ENCODE data around the gene AMBRA1.

Gene AMBRA1

DNA sequence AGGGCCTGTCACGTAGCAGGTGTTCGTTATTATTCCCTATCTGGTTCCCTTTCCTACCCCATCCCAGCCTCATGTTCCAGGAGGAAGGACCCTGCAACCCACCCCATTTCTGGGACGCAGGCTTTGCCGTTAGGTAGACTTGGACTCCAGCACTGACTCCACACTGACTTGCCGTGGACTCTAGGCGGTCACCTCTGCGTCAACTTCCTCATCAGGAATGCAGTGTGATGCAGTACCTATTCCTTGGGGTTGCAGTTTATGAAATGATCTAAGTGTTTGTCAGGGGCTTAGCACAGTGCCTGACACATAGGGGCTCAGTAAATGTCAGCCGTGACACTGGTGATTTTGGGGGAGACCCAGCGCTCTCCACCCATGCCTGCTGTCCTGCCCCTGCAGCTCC is 229.8 kb downstream of the AMBRA1 start:
- TF ChIP-seq CEBPB (IDR thresholded peaks at IDR 0.05) (no peak), EP300 (IDR thresholded peaks at IDR 0.05; ENCODE audit: borderline replicate concordance) (no peak), CREB1 (IDR thresholded peaks at IDR 0.05; ENCODE audit: low read depth) (no peak), EGR1 (IDR thresholded peaks at IDR 0.05) (no peak)
- TF ChIP-seq, protein P1, sequence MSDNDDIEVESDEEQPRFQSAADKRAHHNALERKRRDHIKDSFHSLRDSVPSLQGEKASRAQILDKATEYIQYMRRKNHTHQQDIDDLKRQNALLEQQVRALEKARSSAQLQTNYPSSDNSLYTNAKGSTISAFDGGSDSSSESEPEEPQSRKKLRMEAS (IDR thresholded peaks at IDR 0.05): no peak

DNA sequence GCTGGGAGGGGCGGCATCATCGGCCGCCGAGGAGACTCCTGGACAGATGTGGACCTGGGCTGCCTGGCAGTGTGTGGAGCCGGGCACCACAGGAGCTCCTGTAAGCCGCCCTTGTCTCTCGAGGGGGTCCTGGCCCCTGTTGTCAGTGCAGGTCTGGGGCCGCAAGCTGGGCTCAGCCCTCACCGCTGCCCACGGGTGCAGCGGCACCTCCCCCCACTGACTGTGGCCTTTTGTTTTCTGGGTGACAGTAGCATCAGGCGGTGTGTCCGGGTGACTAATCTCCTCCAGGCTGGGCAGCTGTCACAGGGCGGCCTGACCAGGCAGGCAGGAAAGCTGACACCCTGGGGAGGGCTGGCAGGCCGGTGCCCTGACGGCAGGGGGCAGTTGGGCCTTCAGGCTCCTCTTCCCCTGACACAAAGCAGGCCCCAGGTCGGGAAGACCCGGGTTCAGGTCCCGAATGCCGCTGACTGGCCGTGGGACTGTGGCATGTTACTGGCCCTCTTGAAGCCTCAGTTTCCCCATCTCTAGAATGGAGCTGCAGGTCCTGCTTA is 230.3 kb downstream of the AMBRA1 start:
- TF ChIP-seq NFIC (IDR thresholded peaks at IDR 0.05) (peak; percentile 57), ZBTB7A (IDR thresholded peaks at IDR 0.05; ENCODE audit: low read depth) (no peak), TEAD4 (IDR thresholded peaks at IDR 0.05) (peak; percentile 19; the same call in 1 of the 2 replicates), EGR1 (IDR thresholded peaks at IDR 0.05) (no peak), TCF12 (IDR thresholded peaks at IDR 0.05; ENCODE audit: low read depth) (peak; percentile 82), EP300 (IDR thresholded peaks at IDR 0.05; ENCODE audit: borderline replicate concordance) (peak; percentile 49; the same call in 1 of the 2 replicates), RAD21 (IDR thresholded peaks at IDR 0.05; ENCODE audit: low read depth) (peak; percentile 5; the same call in 1 of the 2 replicates)
- TF ChIP-seq, protein P1 (IDR thresholded peaks at IDR 0.05): peak; percentile 59; the same call in 1 of the 2 replicates
- TF ChIP-seq, protein P2, sequence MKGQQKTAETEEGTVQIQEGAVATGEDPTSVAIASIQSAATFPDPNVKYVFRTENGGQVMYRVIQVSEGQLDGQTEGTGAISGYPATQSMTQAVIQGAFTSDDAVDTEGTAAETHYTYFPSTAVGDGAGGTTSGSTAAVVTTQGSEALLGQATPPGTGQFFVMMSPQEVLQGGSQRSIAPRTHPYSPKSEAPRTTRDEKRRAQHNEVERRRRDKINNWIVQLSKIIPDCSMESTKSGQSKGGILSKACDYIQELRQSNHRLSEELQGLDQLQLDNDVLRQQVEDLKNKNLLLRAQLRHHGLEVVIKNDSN (IDR thresholded peaks at IDR 0.05): 0 out of 2 replicates have a peak, but pooled peaks have one; percentile 28

DNA sequence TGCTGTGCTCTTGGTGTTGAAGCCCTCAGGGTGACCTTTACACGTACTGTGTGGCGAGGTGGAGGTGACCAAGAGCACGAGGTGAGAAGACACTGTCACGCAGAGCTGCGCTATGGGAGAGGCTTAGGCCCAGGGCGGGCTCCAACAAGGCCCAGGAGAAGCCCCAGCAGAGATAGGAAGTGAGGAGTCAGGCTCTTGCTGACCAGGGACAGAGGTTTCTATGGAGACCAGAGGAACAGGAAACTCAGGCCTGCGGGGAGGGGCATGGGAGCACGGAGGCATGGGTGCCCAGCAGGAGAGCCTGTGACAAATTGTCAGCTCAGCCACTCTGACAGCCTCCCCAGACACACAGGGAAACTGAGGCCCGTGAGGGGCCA is 230.8 kb downstream of the AMBRA1 start:
- TF ChIP-seq RAD21 (IDR thresholded peaks at IDR 0.05; ENCODE audit: low read depth) (no peak), FOXM1 (IDR thresholded peaks at IDR 0.05; ENCODE audit: borderline replicate concordance, low read depth) (no peak), CREB1 (IDR thresholded peaks at IDR 0.05; ENCODE audit: low read depth) (no peak), EGR1 (IDR thresholded peaks at IDR 0.05) (no peak)
- TF ChIP-seq, protein P2 (IDR thresholded peaks at IDR 0.05): no peak
- TF ChIP-seq, protein P3, sequence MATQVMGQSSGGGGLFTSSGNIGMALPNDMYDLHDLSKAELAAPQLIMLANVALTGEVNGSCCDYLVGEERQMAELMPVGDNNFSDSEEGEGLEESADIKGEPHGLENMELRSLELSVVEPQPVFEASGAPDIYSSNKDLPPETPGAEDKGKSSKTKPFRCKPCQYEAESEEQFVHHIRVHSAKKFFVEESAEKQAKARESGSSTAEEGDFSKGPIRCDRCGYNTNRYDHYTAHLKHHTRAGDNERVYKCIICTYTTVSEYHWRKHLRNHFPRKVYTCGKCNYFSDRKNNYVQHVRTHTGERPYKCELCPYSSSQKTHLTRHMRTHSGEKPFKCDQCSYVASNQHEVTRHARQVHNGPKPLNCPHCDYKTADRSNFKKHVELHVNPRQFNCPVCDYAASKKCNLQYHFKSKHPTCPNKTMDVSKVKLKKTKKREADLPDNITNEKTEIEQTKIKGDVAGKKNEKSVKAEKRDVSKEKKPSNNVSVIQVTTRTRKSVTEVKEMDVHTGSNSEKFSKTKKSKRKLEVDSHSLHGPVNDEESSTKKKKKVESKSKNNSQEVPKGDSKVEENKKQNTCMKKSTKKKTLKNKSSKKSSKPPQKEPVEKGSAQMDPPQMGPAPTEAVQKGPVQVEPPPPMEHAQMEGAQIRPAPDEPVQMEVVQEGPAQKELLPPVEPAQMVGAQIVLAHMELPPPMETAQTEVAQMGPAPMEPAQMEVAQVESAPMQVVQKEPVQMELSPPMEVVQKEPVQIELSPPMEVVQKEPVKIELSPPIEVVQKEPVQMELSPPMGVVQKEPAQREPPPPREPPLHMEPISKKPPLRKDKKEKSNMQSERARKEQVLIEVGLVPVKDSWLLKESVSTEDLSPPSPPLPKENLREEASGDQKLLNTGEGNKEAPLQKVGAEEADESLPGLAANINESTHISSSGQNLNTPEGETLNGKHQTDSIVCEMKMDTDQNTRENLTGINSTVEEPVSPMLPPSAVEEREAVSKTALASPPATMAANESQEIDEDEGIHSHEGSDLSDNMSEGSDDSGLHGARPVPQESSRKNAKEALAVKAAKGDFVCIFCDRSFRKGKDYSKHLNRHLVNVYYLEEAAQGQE (IDR thresholded peaks at IDR 0.05; ENCODE audit: low read depth): no peak

DNA sequence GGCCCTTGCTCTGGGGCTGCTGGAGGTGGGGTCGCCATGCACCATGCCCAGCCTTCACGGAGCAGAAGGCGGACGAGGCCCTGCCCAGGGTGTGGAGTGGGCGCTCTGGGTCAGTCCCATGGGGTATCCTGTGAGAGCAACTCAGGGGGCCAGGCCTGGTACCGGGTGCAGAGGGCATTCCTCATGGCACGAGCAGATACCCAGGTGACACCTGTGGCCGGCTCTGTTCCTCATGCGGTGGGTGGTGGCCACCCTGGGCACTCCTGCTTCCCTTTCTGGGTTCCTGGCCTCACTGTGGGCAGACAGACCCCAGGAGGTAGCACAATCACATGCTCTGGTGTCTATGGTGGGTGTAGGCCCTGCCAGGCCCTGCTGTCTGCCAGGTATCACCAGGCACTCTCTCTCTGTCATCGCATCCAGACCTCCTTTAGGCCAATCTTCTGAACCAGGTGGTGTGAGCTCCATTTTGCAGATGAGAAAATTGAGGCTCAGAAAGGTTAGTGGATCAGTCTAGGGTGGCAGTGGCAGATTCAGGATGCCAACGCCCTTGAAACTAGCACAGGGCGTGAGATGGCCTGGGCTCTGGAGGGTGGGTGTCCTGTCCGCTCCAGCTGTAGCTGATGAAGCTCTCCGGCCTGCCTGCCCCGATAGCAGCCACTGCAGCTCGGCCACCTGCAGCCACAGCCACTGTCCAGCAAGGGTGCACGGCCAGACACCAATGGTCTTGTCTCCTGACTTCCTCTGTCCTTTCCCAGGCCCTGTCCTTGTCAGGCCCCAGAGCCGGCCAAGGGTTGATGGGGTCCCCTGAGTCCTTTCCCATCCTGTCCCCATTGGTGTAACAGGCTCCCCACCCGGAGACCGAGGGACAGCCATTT is 231.4 kb downstream of the AMBRA1 start:
- no peak for TF ChIP-seq TAF1 (IDR thresholded peaks at IDR 0.05; ENCODE audit: low read depth)
- no peak for TF ChIP-seq YY1 (IDR thresholded peaks at IDR 0.05; ENCODE audit: low read depth)
- TF ChIP-seq RAD21 (IDR thresholded peaks at IDR 0.05; ENCODE audit: low read depth): no peak
- TF ChIP-seq, protein P2 (IDR thresholded peaks at IDR 0.05): no peak
- no peak for TF ChIP-seq EP300 (IDR thresholded peaks at IDR 0.05; ENCODE audit: borderline replicate concordance)
- no peak for TF ChIP-seq TCF12 (IDR thresholded peaks at IDR 0.05; ENCODE audit: low read depth)
- TF ChIP-seq CREB1 (IDR thresholded peaks at IDR 0.05; ENCODE audit: low read depth): no peak
- no peak for TF ChIP-seq NFIC (IDR thresholded peaks at IDR 0.05)
- TF ChIP-seq, protein P3 (IDR thresholded peaks at IDR 0.05; ENCODE audit: low read depth): no peak
- TF ChIP-seq ZBTB7A (IDR thresholded peaks at IDR 0.05; ENCODE audit: low read depth): no peak
- TF ChIP-seq, protein P1 (IDR thresholded peaks at IDR 0.05): no peak
- no peak for TF ChIP-seq CEBPB (IDR thresholded peaks at IDR 0.05)
- TF ChIP-seq EGR1 (IDR thresholded peaks at IDR 0.05): no peak
- TF ChIP-seq FOXM1 (IDR thresholded peaks at IDR 0.05; ENCODE audit: borderline replicate concordance, low read depth): no peak
- no peak for TF ChIP-seq TEAD4 (IDR thresholded peaks at IDR 0.05)

Measured in Ishikawa (cell line).